ENCODE measurements around the gene RPGRIP1L.

Gene RPGRIP1L

GRCh38 chr16:53651357-53651756, 52.3 kb downstream of the RPGRIP1L start:
- no peak for DNase-seq (ENCODE audit: low read depth)

DNA sequence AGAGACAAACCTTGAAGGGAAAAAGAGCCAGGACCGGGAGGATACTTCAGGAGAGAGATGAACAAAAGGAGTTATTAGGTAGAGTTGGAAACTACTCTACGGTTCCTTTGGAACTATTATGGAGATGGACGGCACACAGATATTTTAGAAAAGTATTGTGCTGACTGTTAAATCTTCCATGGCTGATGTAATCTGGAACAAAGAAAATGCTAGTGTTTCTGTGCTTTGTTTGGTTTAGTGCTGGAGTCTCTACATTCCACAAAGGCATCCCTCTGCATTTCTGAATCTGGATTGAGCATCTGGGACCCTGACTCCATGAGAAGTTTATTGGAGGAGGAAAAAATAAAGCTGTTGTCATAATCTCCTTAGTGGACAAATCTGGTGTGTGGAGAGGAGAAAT, 57.2 kb downstream of the RPGRIP1L start:
- DNase-seq (ENCODE audit: low read depth) = no peak

DNA sequence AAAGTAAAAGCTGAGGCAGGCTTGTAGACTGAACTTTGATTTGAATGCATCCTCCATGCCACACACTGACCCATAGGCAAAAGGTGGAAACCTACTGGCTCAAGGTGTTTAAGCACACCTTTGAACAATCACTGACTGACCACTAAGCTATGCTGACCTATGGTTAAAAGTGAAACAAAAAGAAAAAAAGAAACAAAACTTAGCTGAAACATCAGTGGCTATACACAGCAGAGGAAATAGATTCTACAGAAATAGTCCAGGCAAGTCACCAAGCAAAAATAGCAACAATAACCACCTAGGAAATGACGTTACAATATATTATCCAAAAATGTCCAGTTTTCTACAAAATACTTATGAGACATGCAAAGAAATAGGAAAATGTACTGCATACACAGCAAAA, 60.2 kb downstream of the RPGRIP1L start:
- DNase-seq (ENCODE audit: low read depth) = no peak

DNA sequence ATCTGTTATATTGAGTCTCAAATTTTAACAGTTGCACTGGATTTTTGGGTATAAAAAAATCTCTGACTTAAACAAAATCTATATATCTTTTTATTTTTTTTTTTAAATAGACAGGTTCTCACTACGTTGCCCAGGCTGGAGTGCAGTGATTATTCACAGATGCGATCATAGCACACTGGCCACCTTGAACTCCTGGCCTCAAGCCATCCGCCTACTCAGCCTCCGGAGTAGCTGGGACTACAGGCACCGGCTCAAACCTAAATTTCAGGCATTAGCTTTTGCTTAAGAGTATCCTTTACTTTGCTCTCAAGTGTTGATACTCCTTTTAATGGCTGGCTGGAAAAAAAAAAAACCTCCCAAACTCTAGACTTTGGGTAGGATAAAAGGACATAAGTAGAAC, 61.6 kb downstream of the RPGRIP1L start:
- DNase-seq (ENCODE audit: low read depth) = no peak

DNA sequence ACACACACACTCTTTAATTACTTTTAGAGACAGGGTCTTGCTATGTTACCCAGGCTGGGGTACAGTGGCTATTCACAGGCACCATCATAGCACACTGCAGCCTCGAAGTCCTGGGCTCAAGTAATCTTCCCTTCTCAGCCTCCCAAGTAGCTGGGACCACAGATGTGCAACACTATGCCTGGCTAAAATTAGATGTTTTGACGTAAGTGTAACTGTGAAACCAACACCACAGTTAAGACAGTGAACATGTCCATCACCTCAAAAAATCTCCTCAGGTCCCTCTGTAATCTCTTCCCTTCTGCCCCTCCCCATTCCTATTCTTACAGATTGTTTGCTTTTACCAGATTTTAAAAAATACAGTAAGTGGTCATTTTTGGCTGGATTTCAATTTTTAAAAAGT, 66.7 kb downstream of the RPGRIP1L start:
- DNase-seq (ENCODE audit: low read depth) = no peak

GRCh38 chr16:53632526-53632925, 71.1 kb downstream of the RPGRIP1L start:
- no peak for DNase-seq (ENCODE audit: low read depth)

- no peak for DNase-seq (ENCODE audit: low read depth)
Observed at GRCh38 chr16:53631236-53632025, 72.2 kb downstream of the RPGRIP1L start.

GRCh38 chr16:53629607-53630312, 73.9 kb downstream of the RPGRIP1L start:
- DNase-seq (ENCODE audit: low read depth) = no peak

- DNase-seq (ENCODE audit: low read depth) = no peak
Observed at GRCh38 chr16:53629151-53629550, 74.5 kb downstream of the RPGRIP1L start.

- DNase-seq (ENCODE audit: low read depth) = no peak
Observed at GRCh38 chr16:53626811-53627210, 76.8 kb downstream of the RPGRIP1L start.

- no peak for DNase-seq (ENCODE audit: low read depth)
Observed at GRCh38 chr16:53626161-53626560, 77.5 kb downstream of the RPGRIP1L start.

- DNase-seq (ENCODE audit: low read depth) = no peak
Observed at GRCh38 chr16:53625221-53625620, 78.4 kb downstream of the RPGRIP1L start.

- DNase-seq (ENCODE audit: low read depth) = no peak
Observed at GRCh38 chr16:53622315-53622714, 81.3 kb downstream of the RPGRIP1L start.

DNA sequence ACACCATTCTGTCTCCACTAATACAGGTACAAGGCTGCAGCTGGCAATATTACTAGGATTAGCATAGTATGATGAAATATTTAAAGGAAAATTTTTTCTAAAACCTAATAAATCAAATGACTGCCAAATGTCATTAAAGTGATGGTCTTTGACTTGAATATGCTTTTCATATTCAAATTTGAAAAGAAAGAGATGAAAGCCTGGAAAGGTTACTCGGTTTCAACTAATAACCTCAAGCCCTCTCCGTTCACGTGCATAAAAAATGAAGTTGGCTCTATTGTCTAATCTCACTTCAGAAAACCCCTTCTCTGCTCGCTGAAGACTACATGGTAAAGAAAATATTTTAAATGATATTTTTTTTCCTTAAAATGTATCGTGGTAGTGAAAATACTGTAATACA, 83.2 kb downstream of the RPGRIP1L start:
- no peak for DNase-seq (ENCODE audit: low read depth)

- DNase-seq (ENCODE audit: low read depth) = no peak
Observed at GRCh38 chr16:53619235-53619634, 84.4 kb downstream of the RPGRIP1L start.

- DNase-seq (ENCODE audit: low read depth) = no peak
Observed at GRCh38 chr16:53614346-53614745, 89.3 kb downstream of the RPGRIP1L start.

- no peak for DNase-seq (ENCODE audit: low read depth)
Observed at GRCh38 chr16:53612003-53612402, 91.7 kb downstream of the RPGRIP1L start.

DNA sequence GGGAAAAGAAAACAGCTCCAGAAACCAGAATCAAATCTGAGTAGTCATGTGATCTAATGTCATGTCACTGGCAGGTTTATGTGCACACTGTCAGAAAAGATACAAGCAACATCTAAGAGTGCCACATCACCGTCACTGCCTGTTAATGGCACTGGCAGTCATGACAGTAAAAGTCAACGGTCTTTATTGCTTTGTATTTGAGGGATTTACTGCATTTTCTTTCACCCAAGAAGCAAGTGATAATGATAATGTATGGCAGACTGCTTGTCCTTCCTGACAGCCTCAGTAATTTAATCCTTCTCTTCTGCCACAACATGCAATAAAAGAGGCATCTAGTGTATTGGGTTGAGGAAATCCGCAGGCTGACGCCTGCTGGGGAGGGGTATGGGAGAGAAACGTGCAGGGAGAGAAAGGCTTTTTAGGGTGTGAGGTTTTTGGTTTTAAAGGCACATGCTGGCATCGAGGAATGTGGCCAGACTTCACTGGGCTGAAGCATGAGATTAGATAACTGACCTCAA, 92.4 kb downstream of the RPGRIP1L start:
- no peak for DNase-seq (ENCODE audit: low read depth)

DNA sequence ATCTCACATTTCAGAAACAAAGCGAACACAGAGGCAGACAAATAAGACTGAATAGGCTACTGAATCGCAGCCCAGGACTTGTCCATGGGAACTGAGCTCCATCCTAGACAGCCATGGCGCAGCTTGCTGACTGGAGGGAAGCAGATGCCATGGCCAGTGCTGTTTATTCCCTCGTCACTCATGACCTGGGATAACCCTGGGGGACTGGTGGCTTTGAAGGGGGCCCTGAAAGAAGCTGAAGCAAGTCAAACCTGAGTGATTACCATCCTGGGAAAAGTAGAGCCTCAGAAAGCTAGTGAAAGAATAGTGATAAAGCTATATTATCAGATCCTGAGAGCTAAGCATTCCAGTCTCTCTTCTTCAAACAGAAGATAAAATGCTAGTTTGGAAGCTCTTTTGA, 94.1 kb downstream of the RPGRIP1L start:
- DNase-seq (ENCODE audit: low read depth) = no peak

- DNase-seq (ENCODE audit: low read depth) = no peak
Observed at GRCh38 chr16:53608094-53608493, 95.6 kb downstream of the RPGRIP1L start.

- DNase-seq (ENCODE audit: low read depth) = no peak
Observed at GRCh38 chr16:53605831-53606400, 97.7 kb downstream of the RPGRIP1L start.

GRCh38 chr16:53605356-53605755, 98.3 kb downstream of the RPGRIP1L start:
- no peak for DNase-seq (ENCODE audit: low read depth)

DNA sequence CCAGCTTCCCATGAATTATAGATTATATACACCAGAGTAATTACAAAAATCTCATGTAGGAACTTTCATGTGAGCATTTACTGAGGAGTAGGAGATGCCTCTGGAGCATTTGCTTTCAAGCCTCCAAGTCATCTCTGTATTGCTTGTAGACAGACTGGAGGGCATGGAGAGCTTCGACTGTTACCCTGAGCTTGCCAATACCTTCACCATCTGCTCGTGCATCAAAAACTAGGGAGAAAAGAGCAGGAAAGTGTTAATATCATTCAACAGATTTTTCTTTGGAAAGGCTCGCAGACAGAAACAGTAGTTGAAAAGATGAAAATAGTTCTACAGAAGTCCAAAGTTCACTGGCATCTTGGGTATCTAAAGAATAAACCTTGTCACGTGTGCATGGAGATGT, 101.7 kb downstream of the RPGRIP1L start:
- DNase-seq (ENCODE audit: low read depth) = no peak
